Keratinocyte (primary cell): Measurements from ENCODE around the gene FBXL2. TPM values are rescaled to one million over a fixed set of nuclear protein-coding genes. Genes with fewer than 3 reads are reported as not detected.

ENCODE experiments used
- DNase-seq: peaks from one replicate; pipeline ENCODE4 v3.0.0-alpha.2; 2011; ENCODE audit warnings: low read depth, missing footprints, low spot score
- FAIRE-seq: peaks from 2 replicates; lab custom pipeline; 2011; peaks lifted over from hg19 to GRCh38; lab: Jason Lieb, UNC
- H2AFZ ChIP-seq: 2 replicates; pipeline ENCODE4 v1.6.0; 2012; ENCODE audit warnings: low read length, control low read depth, inconsistent platforms; ENCODE audit not compliant: control insufficient read depth
- H3K27ac ChIP-seq: 2 replicates; pipeline ENCODE4 v1.5.1; 2011; ENCODE audit warnings: low read length; ENCODE audit not compliant: control insufficient read depth, insufficient read depth
- H3K27me3 ChIP-seq: 3 replicates; pipeline ENCODE4 v1.6.0; 2011; ENCODE audit warnings: low read length; ENCODE audit not compliant: control insufficient read depth, insufficient read depth; ENCODE audit errors: extremely low read depth
- H3K36me3 ChIP-seq, 2 experiments: 2 replicates in 1 of 2; 3 replicates in 1 of 2; pipeline ENCODE4 v1.5.1; 2011; ENCODE audit warnings: low read length in 2 of 2, mild to moderate bottlenecking in 1 of 2; ENCODE audit not compliant: control insufficient read depth in 2 of 2, insufficient read depth in 2 of 2; ENCODE audit errors: extremely low read depth in 1 of 2
- H3K4me1 ChIP-seq: 3 replicates; pipeline ENCODE4 v1.5.1; 2011; ENCODE audit warnings: low read length; ENCODE audit not compliant: control insufficient read depth, insufficient read depth; ENCODE audit errors: extremely low read depth
- H3K4me2 ChIP-seq: 3 replicates; pipeline ENCODE4 v1.6.0; 2011; ENCODE audit warnings: low read depth, low read length; ENCODE audit not compliant: control insufficient read depth, insufficient read depth; ENCODE audit errors: extremely low read depth
- H3K4me3 ChIP-seq, 3 experiments: fragments of 200-600 bp in 1 of 3; sonication (generic) in 1 of 3; 2 replicates in 2 of 3; 3 replicates in 1 of 3; pipeline ENCODE4 v1.5.1; 2011 to 2016; ENCODE audit warnings: low read length in 3 of 3, mild to moderate bottlenecking in 3 of 3, control low read depth in 2 of 3, inconsistent platforms in 1 of 3, low read depth in 1 of 3, mixed read lengths in 1 of 3, mixed run types in 1 of 3, moderate library complexity in 1 of 3; ENCODE audit not compliant: control insufficient read depth in 2 of 3, insufficient read depth in 2 of 3; ENCODE audit errors: extremely low read depth in 1 of 3
- H3K79me2 ChIP-seq: 2 replicates; pipeline ENCODE4 v1.6.0; 2012; ENCODE audit warnings: low read length; ENCODE audit not compliant: control insufficient read depth, insufficient read depth
- H3K9ac ChIP-seq: 3 replicates; pipeline ENCODE4 v1.6.0; 2011; ENCODE audit warnings: low read length; ENCODE audit not compliant: control insufficient read depth, insufficient read depth; ENCODE audit errors: extremely low read depth
- H3K9me1 ChIP-seq: 3 replicates; pipeline ENCODE4 v1.6.0; 2011; ENCODE audit warnings: low read length; ENCODE audit not compliant: control insufficient read depth, insufficient read depth; ENCODE audit errors: extremely low read depth
- H3K9me3 ChIP-seq: 2 replicates; pipeline ENCODE4 v1.5.1; 2012; ENCODE audit warnings: low read depth, low read length; ENCODE audit not compliant: control insufficient read depth
- H4K20me1 ChIP-seq: 3 replicates; pipeline ENCODE4 v1.6.0; 2011; ENCODE audit warnings: low read length; ENCODE audit not compliant: control insufficient read depth, insufficient read depth; ENCODE audit errors: extremely low read depth
- CTCF ChIP-seq, 3 experiments: IDR thresholded peaks in 1 of 3; conservative IDR thresholded peaks in 1 of 3; optimal IDR thresholded peaks in 1 of 3; 2 replicates in 2 of 3; 3 replicates in 1 of 3; pipeline versions ENCODE3 to v1.5.1; 2011; ENCODE audit warnings: low read length in 3 of 3, mild to moderate bottlenecking in 3 of 3, moderate library complexity in 2 of 3, control low read depth in 1 of 3, inconsistent platforms in 1 of 3; ENCODE audit not compliant: insufficient read depth in 2 of 3; ENCODE audit errors: extremely low read depth in 1 of 3
- EZH2 ChIP-seq: IDR thresholded peaks from one replicate; pipeline ENCODE4 v1.6.1; 2012; ENCODE audit warnings: inconsistent platforms, mild to moderate bottlenecking, low read length, moderate library complexity
- dilution Hi-C: fragments of 300-500 bp; cut with MboI; formaldehyde crosslinking; loops from one replicate; pipeline ENCODE4 v1.7.0; 2020; ENCODE audit warnings: low sequenced_read_pairs; ENCODE audit not compliant: extremely low pct_ligation_motif_present
- polyA plus RNA-seq, 5 experiments: library from polyadenylated mRNA; depleted of rRNA in 3 of 5; stranded (reverse) in 3 of 5; stranded (forward) in 1 of 5; unstranded in 1 of 5; fragments of >200 nt; gene quantifications; 1 replicate in 1 of 5; 2 replicates in 3 of 5; 3 replicates in 1 of 5; pipeline versions ENCODE4 v1.2.1 to v1.2.3, GENCODE V29; 2011 to 2012; ENCODE audit warnings: missing spikeins in 2 of 5, low read depth in 1 of 5, low replicate concordance in 1 of 5

Gene FBXL2
- polyA plus RNA-seq, 1 donor (not counting 4 experiments of a cell fraction or from before 2014, with no cell fraction given), result 25.9 TPM

GRCh38 chr3:33237439-33237838 is 39.8 kb upstream of the FBXL2 start:
- H3K4me2 ChIP-seq, result no peak overlapping the region
- no peaks in the 10 kb centered on the region for H3K9me1 ChIP-seq
- H3K36me3 ChIP-seq, result no peaks in the 10 kb centered on the region
- H3K4me1 ChIP-seq, result no peaks in the 10 kb centered on the region
- H2AFZ ChIP-seq, result no peak overlapping the region
- TF ChIP-seq CTCF (optimal IDR thresholded peaks at IDR 0.05 in 1 of 3, IDR thresholded peaks at IDR 0.05 in 1 of 3, conservative IDR thresholded peaks at IDR 0.05 in 1 of 3; ENCODE audit: extremely low read depth in 1 of 3, insufficient read depth in 2 of 3, low read length in 3 of 3), result no peak
- TF ChIP-seq EZH2, result no peak
- H3K9ac ChIP-seq, result no peak overlapping the region
- H3K4me3 ChIP-seq, result no peak overlapping the region
- H3K27ac ChIP-seq, result no peak overlapping the region
- no peaks in the 10 kb centered on the region for H4K20me1 ChIP-seq
- FAIRE-seq (no peak), DNase-seq (no peak)
- H3K79me2 ChIP-seq, result no peaks in the 10 kb centered on the region
- peaks cover 5% of the 10 kb centered on the region for H3K27me3 ChIP-seq
- dilution Hi-C loops, result no loop called here
- no peaks in the 10 kb centered on the region for H3K9me3 ChIP-seq

GRCh38 chr3:33238923-33239322 is 38.3 kb upstream of the FBXL2 start:
- H3K9me3 ChIP-seq, result no peaks in the 10 kb centered on the region
- no peak for FAIRE-seq

More at GRCh38 chr3:33238923-33239322, 38.3 kb upstream of the FBXL2 start:
- Histone ChIP-seq H3K27ac (no peak overlapping the region), H3K4me1 (no peaks in the 10 kb centered on the region), H3K9ac (no peak overlapping the region), H3K36me3 (no peaks in the 10 kb centered on the region), H3K4me2 (no peak overlapping the region), H3K27me3 (peaks cover 5% of the 10 kb centered on the region), H3K9me1 (no peaks in the 10 kb centered on the region), H3K4me3 (no peak overlapping the region), H2AFZ (no peak overlapping the region), H3K79me2 (no peaks in the 10 kb centered on the region), H4K20me1 (no peaks in the 10 kb centered on the region)
- TF ChIP-seq CTCF (optimal IDR thresholded peaks at IDR 0.05 in 1 of 3, IDR thresholded peaks at IDR 0.05 in 1 of 3, conservative IDR thresholded peaks at IDR 0.05 in 1 of 3; ENCODE audit: extremely low read depth in 1 of 3, insufficient read depth in 2 of 3, low read length in 3 of 3), result no peak
- TF ChIP-seq EZH2, result no peak
- dilution Hi-C loops, result no loop called here
- no peak for DNase-seq
